Loucy (cell line): ENCODE measurements around the gene NOP16.

Experiments used
- H2AFZ ChIP-seq: fragments of 200-600 bp; sonication (generic); 2 replicates; pipeline ENCODE4 v1.6.0; 2016; ENCODE audit warnings: antibody characterized with exemption, mild to moderate bottlenecking, low read length, moderate library complexity
- H3F3A ChIP-seq: fragments of 200-600 bp; 2 replicates; pipeline ENCODE4 v1.6.0; 2016; ENCODE audit warnings: antibody characterized with exemption, low read depth, mild to moderate bottlenecking
- H3K27me3 ChIP-seq: fragments of 200-600 bp; sonication (generic); 2 replicates; pipeline ENCODE4 v1.6.1; 2014; ENCODE audit warnings: low read length, mild to moderate bottlenecking; ENCODE audit not compliant: insufficient read depth, poor library complexity, severe bottlenecking
- H3K36me3 ChIP-seq: fragments of 200-600 bp; sonication (generic); 2 replicates; pipeline ENCODE4 v1.6.1; 2016; ENCODE audit warnings: low read length; ENCODE audit not compliant: insufficient read depth
- H3K4me1 ChIP-seq: fragments of 200-600 bp; sonication (generic); 2 replicates; pipeline ENCODE4 v1.5.1; 2014; ENCODE audit warnings: low read length, mild to moderate bottlenecking; ENCODE audit not compliant: insufficient read depth, poor library complexity, severe bottlenecking
- H3K4me2 ChIP-seq: fragments of 200-600 bp; sonication (generic); 2 replicates; pipeline ENCODE4 v1.6.0; 2014; ENCODE audit warnings: antibody characterized with exemption, low read length, low read depth, mild to moderate bottlenecking; ENCODE audit not compliant: poor library complexity, severe bottlenecking
- H3K4me3 ChIP-seq: fragments of 200-600 bp; sonication (generic); 2 replicates; pipeline ENCODE4 v1.5.1; 2014; ENCODE audit warnings: low read length, mild to moderate bottlenecking, mixed read lengths; ENCODE audit not compliant: poor library complexity, severe bottlenecking
- H3K79me2 ChIP-seq: fragments of 200-600 bp; sonication (generic); 2 replicates; pipeline ENCODE4 v1.6.1; 2014; ENCODE audit warnings: low read length; ENCODE audit not compliant: insufficient read depth
- H3K9ac ChIP-seq: fragments of 200-600 bp; sonication (generic); 2 replicates; pipeline ENCODE4 v1.6.0; 2014; ENCODE audit warnings: mild to moderate bottlenecking, low read depth, low read length, moderate library complexity; ENCODE audit not compliant: poor library complexity, severe bottlenecking
- H3K9me2 ChIP-seq: fragments of 200-600 bp; sonication (generic); replicated peaks from 2 replicates; pipeline ENCODE4 v1.6.1; 2016; ENCODE audit warnings: low read depth, low read length, mixed read lengths
- H3K9me3 ChIP-seq: fragments of 200-600 bp; sonication (generic); 2 replicates; pipeline ENCODE4 v1.6.1; 2014; ENCODE audit warnings: mild to moderate bottlenecking, antibody characterized with exemption, low read length, low read depth; ENCODE audit not compliant: insufficient read depth
- H4K20me1 ChIP-seq: fragments of 200-600 bp; sonication (generic); 2 replicates; pipeline ENCODE4 v1.6.0; 2014; ENCODE audit warnings: antibody characterized with exemption, low read length, mild to moderate bottlenecking; ENCODE audit not compliant: insufficient read depth, poor library complexity, severe bottlenecking
- EZH2phosphoT487 ChIP-seq: fragments of 200-600 bp; IDR thresholded peaks from 2 replicates; pipeline ENCODE4 v1.6.1; 2018; ENCODE audit warnings: antibody characterized with exemption, mild to moderate bottlenecking, moderate library complexity, borderline replicate concordance
- TF ChIP-seq, protein P1 (sequence below): fragments of 200-600 bp; sonication (generic); conservative IDR thresholded peaks from 2 replicates; pipeline ENCODE4 v1.5.1; 2014; ENCODE audit warnings: mild to moderate bottlenecking, antibody characterized with exemption, low read length

Gene NOP16

DNA sequence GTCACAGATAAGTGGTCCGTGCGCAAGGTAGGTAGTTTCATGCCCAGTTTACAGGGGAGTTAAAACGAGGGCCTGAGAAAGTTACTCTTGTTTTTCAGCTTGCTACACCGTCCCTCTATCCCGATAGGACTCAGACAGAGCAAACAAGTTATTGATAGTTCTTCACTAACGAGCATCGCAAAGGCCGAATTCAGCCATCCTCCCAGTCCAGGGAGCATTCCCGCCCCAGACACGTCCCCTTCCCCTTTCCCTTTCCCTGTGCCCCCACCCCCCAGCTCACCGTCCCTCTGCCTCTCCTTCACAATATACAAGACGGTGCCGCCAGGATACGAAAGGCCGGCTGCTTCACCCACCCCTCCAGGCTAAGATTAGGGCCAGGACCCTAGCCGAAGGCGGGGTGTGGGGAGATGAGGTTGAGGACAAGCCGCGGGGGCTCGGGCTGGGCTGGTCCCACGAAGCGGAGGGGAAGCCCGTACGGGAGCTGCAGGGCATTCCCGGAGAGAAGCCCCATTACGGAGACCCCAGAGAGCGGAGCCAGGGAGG, 27.4 kb downstream of the NOP16 start:
- H2AFZ ChIP-seq: peak overlapping the region; percentile 69

DNA sequence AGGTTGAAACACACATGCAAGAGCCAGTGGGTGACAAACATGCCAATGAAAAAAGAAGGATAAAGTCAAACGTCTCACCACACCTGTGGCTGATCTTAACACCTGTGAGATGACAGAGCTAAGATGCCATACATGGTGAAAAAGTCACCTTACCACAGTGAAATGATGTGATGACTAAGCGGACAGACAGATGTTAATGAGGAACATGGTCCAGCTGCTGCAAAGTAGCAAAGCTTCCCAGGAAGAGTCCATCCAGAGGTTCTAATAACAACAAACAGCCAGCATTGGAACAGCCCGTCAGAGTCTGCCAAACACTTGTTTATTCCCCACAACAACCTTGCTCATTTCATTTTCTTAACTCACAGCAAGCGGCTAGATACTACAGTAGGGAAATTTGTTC, 28.7 kb downstream of the NOP16 start:
- H3F3A ChIP-seq: no peaks in the 10 kb centered on the region
- H3K9ac ChIP-seq: no peak overlapping the region
- peaks cover 22% of the 10 kb centered on the region for H4K20me1 ChIP-seq
- H3K4me1 ChIP-seq: peaks cover 12% of the 10 kb centered on the region
- H3K9me2 ChIP-seq: no peaks in the 10 kb centered on the region
- H3K9me3 ChIP-seq: no peaks in the 10 kb centered on the region
- no peaks in the 10 kb centered on the region for H3K27me3 ChIP-seq
- H3K4me3 ChIP-seq: peak overlapping the region; percentile 48
- H2AFZ ChIP-seq: no peak overlapping the region
- H3K79me2 ChIP-seq: peaks cover 50% of the 10 kb centered on the region
- TF ChIP-seq EZH2phosphoT487: no peak
- TF ChIP-seq, protein P1, sequence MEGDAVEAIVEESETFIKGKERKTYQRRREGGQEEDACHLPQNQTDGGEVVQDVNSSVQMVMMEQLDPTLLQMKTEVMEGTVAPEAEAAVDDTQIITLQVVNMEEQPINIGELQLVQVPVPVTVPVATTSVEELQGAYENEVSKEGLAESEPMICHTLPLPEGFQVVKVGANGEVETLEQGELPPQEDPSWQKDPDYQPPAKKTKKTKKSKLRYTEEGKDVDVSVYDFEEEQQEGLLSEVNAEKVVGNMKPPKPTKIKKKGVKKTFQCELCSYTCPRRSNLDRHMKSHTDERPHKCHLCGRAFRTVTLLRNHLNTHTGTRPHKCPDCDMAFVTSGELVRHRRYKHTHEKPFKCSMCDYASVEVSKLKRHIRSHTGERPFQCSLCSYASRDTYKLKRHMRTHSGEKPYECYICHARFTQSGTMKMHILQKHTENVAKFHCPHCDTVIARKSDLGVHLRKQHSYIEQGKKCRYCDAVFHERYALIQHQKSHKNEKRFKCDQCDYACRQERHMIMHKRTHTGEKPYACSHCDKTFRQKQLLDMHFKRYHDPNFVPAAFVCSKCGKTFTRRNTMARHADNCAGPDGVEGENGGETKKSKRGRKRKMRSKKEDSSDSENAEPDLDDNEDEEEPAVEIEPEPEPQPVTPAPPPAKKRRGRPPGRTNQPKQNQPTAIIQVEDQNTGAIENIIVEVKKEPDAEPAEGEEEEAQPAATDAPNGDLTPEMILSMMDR: no peak
- H3K36me3 ChIP-seq: no peaks in the 10 kb centered on the region
- peak overlapping the region; percentile 53 for H3K4me2 ChIP-seq

More for the DNA sequence above, 27.4 kb downstream of the NOP16 start:
- Histone ChIP-seq H3K4me3 (peak overlapping the region; percentile 81), H4K20me1 (peaks cover 18% of the 10 kb centered on the region), H3K4me1 (peaks cover 12% of the 10 kb centered on the region), H3K27me3 (no peaks in the 10 kb centered on the region), H3K9me3 (no peaks in the 10 kb centered on the region), H3K4me2 (peak overlapping the region; percentile 79), H3K9me2 (no peaks in the 10 kb centered on the region), H3K36me3 (no peaks in the 10 kb centered on the region), H3F3A (no peaks in the 10 kb centered on the region), H3K9ac (peak overlapping the region; percentile 89), H3K79me2 (peaks cover 44% of the 10 kb centered on the region)
- TF ChIP-seq, protein P1: no peak
- TF ChIP-seq EZH2phosphoT487: no peak

DNA sequence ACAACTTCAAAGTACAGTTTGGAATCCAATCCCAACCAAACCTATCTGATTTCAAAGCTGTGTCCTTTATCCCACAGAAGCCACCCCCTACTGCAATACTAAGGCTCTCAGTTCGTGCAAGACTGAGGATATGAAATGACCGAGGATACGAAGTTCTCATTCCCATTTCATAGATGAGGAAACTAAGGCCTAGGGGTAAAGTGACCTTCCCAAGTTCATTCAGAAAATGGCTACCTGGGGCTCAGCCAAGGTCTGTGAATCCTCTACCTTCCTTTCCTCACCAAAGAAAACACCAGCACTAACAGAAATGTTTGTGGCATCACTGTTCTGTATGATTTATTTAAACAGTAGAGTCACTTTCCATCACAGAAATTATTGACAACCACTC, 32.2 kb downstream of the NOP16 start:
- Histone ChIP-seq H3K27me3 (no peaks in the 10 kb centered on the region), H4K20me1 (peaks cover 24% of the 10 kb centered on the region), H3K4me2 (no peak overlapping the region), H3K9me2 (no peaks in the 10 kb centered on the region), H3F3A (no peaks in the 10 kb centered on the region), H3K36me3 (peaks cover 11% of the 10 kb centered on the region; the same call in 1 of the 2 replicates), H2AFZ (no peak overlapping the region), H3K79me2 (peaks cover 57% of the 10 kb centered on the region), H3K4me3 (no peak overlapping the region), H3K9me3 (no peaks in the 10 kb centered on the region), H3K4me1 (peaks cover 5% of the 10 kb centered on the region), H3K9ac (no peak overlapping the region)
- TF ChIP-seq, protein P1: no peak
- no peak for TF ChIP-seq EZH2phosphoT487
